Embryonic facial prominence (tissue), 1 donor: Measurements from ENCODE around the gene VPS37D.
"Not testable (repeated sequence)": the region's sequence is repeated elsewhere in the genome, so short reads cannot be mapped to it uniquely, and the experiment has no call there.

Experiments
- DNase-seq: peaks from one replicate; pipeline ENCODE4 v3.0.0-alpha.2; 2016; ENCODE audit errors: extremely low spot score

The VPS37D gene

DNA sequence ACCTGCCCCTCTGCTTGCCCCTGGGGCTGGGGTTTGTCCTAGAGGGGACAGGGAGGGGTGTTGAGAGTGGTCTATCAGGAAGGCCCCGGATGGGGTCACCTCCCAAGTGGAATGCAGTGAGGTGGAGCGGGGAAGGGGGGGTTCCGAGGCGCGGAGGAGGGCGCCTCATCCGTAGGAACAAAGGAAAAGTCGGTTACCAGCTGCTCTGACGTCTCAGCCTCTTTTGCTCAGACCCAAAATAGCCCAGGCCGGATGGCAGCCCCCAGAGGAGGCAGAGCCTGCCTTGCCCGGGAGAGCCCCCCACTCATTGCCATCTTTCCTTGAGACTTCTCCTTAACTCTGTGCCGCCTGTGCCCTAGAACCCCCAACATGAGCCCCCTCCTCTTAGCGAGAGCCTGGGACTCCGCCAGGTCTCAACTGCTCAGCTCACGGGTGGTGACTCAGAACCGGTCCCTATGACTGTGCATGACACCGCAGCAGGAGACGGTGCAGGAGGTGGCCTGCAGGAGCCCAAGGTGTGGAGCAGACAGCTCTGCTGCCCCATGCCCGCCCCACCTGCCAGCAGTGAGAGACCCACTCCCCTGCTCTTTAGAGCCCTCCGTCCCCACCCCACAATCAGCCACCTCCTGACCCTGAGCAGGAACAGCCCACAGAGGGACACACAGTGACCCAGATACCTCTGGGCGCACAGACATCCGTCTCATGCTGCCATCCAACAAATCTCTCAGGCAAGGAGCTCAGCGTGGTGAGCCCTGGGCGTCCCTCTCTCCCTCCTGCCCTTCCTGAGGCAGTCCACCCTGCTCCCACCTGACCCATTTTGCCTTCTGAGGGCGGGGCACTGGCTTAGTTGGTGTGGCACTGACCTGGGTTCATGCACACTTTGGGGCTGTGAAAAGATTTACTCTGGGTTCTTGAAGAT, 38.8 kb downstream of the VPS37D start:
- no peak for DNase-seq

DNA sequence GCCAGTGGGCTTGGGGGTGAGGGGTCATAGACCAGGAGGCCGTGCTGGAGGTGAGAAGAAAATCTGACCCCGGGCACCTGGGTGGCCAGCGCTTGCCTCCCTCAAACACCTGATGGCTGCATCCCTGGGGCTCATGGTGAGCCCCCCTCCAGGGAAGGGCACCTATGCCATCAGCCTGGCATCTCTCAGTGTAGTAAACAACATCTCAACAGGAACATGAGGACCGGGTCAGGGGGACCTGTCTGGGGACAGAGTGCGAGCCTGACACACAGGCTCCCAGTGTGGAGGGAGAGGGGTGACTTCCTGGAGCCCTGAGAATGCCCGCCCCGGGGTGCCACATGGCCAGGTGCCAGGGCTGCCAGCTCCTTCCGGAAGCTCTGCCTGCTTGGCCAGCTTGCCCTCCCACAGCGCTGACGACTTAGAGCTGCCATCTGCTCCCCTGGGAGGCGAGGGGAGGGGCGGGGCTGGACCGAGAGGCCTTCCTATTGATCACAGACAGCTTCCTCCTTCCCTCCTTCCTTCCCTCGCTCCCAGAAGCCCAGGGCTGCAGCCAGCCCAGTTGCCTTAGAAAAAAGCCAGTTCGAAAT, 39.5 kb downstream of the VPS37D start:
- no peak for DNase-seq

DNA sequence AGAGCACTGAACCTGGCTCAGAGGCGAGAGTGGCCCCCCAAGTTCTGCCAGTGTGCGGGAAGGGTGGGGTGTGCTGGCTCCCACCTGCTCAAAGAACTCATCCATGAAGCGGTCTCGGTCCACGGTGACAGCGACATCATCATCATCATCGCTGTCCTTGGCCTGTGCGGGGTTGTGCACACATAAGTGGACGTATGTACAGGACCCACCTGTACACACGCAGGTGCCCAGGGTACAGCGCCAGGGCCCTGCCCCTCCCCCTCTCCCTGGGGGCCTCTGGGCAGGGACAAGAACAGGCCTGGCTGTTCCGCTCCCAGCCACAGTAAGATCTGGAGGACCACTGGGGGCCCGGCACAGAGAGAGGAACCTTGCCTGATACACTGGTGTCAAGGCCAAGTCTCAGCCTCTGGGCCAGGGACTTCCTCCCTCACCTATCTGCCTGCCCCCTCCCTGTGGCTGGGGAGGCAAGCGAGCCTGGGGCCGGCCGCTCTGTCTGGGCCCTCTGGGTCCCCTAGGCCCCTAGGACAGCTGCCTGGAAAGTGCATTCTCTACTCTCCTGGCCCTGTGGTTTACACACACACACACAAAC, 41.4 kb downstream of the VPS37D start:
- DNase-seq = no peak

DNA sequence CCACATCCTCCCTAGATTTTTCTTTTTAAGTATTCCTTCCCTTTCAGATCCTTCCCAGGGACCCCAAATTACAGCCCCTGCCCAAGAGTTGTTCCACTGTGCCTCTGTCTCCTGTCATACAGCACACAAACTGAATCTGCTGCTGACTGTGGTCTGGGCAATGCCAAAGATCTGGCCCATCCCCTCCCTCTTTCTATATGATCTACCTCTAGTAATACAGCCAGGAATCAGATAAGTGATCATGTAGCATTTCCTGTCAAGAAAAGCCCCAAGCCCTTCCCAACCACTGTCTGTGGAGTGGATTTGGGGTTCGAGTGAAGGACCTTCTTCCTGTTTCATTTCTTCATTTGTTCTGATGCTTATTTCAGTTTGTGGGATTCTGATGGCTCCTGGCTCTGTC, 45.1 kb downstream of the VPS37D start:
- no peak for DNase-seq

DNA sequence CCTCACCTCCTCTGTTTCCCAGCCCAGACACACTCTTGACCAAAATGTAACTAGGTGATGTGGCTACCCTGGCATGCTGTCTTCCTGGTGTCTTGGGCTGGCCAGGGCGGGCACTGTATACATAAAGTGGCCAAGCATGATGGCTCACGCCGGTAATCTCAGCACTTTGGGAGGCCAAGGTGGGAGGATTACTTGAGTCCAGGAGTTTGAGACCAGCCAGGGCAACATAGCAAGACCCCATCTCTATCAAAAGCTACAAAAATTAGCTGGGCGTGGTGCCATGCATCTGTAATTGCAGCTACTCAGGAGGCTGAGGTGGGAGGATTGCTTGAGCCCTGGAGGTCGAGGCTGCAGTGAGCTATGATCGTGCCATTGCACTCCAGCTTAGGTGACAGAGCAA, 45.7 kb downstream of the VPS37D start:
- not testable (repeated sequence) for DNase-seq

DNA sequence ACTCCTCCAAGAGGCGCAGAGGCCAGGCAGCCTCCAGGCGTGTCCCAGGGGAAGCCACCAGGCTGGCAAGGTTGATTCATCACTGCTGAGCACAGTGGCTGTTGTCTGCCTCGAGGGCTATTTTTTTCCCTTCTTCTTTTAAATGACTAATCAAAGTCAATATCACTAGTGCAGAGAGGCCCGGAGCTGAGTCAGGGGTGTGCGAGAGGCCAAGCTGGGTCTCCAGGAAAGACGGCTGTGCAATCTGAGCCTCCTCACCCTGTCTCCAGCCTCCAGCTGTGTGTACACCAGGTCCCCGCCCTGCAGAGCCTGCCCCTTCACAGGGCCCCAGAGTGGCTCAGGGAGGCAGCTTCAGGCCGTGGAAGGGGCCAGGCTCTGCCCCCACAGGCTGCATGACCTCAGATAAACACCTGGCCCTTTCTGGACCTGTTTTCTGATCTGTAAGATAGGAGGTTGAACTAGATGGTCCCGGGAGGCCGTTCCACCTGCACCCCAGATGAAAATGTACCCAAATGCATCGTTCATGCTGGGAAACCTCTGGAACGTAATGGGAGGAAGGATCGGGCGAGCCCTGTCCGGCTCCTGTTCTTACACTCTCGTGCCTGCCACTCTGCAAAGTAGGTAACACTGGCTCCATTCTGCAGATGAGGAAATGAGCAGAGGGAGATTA, 48.2 kb downstream of the VPS37D start:
- DNase-seq = no peak

DNA sequence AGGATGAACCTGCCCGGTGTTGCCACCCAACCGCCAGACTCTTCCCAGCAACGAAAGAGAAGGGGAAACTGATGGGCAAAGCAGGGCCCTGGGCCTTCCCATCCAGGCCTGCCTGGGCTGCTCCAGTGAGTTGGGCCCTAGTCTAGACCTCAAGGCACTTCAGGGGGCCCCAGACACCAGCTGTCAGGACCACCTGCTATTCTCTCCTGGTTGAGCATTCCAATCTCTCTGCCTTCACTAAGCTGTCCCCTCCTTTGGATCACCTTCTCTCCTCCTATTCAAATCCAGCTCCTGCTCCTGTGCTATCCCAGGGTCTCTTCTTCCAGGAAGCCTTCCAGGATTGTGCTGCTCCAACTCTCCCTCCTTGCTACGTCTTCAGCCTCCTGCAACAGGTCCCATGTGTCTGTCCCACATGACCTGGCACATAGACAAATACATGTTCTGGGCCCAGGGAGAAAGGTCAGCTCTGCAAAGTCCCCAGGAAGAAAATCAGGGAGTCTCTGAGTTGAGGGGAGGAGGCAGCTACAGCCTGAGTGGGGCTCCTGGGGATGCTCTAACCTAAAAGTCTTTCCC, 48.8 kb downstream of the VPS37D start:
- no peak for DNase-seq

DNA sequence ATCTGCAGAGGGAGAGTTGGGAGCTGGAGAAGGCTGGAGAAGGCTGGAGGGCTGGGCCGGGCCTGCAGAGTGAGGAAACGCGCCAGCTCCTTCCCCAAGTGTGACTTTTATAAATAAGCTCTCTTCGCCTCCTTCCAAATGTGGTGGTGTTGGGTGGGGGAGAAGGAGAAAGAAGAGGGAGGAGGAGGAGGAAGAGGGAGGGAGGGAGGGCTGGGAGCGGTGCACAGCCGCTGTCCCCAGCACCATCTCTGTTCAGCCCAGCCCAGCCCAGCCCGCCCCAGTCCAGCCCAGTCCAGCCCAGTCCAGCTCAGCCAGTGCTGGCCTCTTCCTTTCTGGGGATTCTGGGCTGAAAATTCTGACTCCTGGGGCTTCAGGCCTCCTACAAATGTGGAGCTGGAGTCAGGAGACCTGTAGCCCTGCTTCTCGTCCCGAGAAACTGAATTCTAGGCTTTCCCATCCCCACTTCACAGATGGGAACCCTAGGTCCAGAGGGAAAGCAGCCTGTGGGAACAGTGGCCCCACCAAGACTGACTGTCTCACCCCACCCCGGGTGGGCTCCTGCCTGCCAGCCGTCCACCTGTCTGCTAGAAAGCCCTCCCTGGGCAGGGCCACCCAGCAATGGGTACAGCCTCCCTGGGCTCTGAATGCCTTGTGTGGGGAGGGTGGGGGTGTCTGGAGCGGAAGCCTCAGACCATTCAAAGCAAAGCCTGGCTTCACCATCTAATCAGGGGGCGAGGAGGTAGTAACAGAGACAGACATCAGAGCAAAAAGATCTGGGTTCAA, 49.6 kb downstream of the VPS37D start:
- no peak for DNase-seq

DNA sequence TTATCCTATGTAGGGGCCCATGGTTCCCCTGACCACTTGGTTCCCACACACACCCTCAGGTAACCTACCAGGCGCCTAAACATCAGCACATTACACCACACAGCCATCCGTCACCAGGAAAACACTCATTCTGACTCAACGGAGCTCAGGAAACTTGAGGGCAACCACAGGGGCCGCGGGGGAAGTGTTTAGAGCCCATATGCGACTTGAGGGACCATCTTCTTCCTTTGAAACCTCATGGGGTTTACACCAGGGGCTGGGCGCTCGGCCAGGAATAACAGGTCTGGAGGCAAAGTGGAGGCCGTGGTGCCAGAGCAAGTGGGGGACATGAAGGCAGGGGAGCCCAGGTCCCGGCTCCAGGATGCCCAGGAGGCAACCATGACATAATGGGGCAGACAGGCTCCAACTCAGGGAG, 50.4 kb downstream of the VPS37D start:
- no peak for DNase-seq

DNA sequence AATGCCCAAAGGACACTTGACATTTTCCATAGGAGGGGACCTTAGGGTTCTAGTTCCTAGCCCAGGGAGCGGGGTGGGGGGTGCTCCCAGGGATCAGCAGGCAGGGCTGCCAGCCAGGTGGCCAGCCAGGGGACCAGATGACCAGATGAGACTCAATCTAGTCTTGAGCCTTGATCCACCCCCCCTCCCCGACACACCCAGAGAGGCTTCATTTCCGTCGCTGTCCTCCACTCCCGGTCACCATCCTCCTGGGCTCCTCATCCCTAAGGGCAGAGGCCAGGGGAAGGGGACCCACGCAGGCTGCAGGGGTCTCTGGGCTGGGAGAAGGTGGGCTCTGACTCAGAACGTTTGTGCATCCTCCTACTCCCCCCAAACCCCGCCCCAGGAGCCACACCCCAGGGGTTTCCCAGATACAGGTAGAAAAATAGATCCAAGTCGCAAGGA, 50.8 kb downstream of the VPS37D start:
- no peak for DNase-seq

DNA sequence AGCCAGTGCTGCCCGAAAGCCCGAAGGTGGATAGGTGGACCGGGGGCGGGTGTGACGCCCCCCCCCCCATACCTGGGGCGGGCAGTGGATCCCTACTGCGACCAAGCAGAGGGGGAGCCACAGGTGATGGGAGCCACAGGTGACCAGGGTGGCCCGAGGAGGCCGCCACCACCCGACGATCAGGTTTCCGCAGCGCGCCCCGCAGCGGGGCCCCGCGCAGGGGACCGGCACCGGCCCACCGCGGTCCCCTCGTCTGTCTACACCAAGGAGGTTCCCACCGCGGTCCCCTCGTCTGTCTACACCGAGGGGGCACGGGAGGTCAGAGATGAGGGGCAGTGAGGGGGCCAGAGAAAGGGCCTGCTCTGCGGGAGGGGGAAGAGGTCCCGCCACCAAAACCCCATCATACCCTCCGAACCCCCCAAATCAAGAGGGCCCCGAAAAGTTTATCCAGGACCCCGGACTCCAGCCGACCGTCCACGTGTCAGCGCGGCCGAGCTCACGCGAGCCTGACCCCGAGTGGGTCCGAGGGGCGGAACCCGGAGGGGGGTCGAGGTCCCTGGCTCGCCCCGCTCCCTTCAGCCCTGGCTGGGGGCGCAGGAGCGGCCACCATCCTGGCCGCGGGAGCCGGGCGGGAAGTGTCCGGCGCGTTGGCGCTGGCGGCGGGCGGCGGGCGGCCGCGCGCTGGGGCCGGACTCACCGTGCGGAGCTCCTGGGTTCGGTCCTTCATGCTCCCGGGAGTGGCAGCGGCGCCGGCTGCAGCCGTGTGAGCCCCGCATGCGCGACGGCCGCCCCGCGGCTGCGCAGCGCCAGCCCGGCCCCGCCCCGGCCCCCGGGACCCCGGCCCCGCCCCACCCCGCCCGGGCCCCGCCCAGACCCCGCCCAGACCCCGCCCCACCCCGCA, 51.5 kb downstream of the VPS37D start, which contains the start of gene STX1A:
Gene STX1A (minus strand): TSS at position 765 of the 901 bp plus-strand sequence. CDS start 38 bp downstream, at position 727.
- no peak for DNase-seq

DNA sequence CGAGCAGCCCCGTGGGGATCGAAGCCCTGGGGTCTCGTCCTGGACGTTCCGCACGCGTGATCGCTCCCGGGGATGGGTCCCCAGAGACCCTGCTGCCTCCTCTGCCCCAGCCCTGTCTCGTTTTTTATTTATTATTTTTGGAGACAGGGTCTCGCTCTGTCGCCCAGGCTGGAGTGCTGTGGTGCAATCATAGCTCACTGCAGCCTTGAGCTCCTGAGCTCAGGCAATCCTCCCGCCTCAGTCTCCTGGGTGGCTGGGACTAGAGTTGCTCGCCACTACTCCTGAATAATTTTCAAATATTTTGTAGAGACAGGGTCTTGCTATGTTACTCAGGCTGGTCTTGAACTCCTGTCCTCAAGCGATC, 52.2 kb downstream of the VPS37D start:
- no peak for DNase-seq

DNA sequence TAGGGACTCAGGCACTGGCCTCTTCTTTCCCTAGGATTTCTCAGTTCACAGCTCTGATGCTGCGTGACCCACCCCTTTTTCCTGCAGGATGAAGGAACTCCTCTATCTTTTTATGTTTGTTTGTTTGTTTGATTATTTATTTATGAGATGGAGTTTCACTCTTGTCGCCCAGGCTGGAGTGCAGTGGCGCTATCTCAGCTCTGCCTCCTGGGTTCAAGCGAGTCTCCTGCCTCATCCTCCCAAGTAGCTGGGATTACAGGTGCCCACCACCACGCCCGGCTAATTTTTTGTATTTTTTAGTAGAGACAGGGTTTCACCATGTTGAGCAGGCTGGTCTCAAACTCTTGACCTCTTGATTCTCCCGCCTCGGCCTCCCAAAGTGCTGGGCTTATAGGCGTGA, 52.8 kb downstream of the VPS37D start:
- not testable (repeated sequence) for DNase-seq

DNA sequence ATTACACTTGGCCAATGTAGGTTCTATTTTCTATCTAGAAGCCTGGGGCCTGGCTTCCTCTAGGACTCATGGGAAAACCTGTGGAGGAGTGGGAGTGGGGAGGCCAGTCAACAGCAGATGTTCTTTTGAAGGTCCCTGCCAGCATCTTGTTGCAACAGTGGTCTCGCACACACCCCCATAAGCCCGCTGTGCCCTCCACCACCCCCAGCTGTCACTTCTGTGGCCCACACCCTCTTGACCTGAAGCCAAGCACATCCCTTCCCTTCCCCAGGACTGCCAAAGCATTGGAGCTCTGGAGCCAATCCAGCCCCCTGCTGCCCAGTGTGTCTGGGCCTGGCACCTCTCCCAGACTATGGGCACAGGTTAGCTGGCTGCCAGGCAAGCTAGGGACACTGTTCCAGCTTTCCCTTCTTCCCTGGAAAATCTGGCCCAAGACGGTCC, 53.8 kb downstream of the VPS37D start:
- no peak for DNase-seq
